Activated CD4-positive, alpha-beta T cell treated with anti-CD3 and anti-CD28 coated beads, Interleukin-2, amount 50 U/mL, for 1 hour (primary cell): ENCODE results near the gene NEXMIF.
"Not testable (repeated sequence)": the region's sequence is repeated elsewhere in the genome, so short reads cannot be mapped to it uniquely, and the experiment has no call there.

Experiments used
- DNase-seq: peaks from one replicate; pipeline ENCODE4 v3.0.0-alpha.2; 2020

The NEXMIF gene

GRCh38 chrX:74788545-74789086 lies 136.6 kb downstream of the NEXMIF start:
- no peak for DNase-seq

DNA sequence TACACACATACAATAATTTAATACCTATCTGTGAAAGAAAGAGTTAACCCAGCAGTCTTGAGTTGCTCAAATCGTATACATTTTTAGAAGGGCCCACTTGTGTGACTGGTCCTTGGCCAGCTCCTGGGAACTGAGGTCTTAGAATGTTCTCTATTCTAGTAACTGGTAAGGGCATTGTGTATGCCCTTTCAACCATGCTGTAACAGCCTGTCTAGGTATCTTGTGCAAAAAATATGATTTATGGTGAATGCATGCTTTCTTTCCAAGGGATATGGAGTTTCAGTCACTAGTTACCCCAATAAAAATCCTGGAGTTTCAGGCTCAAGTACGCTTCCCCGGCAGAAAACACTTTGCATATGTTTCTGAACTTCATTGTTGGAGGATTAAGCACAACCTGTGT lies 140.6 kb downstream of the NEXMIF start:
- no peak for DNase-seq

DNA sequence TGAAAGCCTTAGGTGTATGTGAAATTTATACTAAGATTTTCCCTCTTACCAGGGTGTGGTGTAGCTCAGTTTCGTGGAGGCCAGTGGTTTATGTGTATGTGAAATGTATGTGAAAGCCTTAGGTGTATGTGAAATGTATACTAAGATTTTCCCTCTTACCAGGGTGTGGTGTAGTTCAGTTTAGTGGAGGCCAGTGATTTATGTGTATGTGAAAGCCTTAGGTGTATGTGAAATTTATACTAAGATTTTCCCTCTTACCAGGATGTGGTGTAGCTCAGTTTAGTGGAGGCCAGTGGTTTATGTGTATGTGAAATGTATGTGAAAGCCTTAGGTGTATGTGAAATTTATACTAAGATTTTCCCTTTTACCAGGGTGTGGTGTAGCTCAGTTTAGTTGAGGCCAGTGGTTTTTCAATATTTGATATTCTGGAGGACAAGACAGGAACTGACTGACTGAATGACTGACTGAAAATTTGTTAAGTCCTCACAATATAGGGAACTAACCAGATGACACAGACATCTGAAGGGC lies 143.7 kb downstream of the NEXMIF start:
- no peak for DNase-seq

DNA sequence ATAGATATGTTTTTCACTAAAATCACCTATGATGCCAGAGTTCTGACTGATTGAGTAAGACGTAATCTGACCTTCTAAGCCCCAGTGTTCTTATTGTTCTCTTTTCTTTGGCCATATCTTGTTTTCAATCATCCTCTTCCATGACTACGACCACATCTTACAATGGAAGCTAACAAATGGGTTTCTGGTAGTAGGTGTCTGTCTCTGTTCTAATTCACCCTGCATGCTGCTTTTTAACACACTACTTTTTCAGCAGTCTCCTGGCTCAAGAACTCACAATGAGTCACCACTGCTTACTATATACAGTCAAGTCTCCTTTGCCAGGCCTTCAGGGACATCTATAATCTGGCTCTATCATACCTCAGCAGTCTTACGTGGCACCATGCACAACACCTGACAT lies 146.1 kb downstream of the NEXMIF start:
- DNase-seq, result no peak

- no peak for DNase-seq
These were observed 150.3 kb downstream of the NEXMIF start for GRCh38 chrX:74774988-74775387.

DNA sequence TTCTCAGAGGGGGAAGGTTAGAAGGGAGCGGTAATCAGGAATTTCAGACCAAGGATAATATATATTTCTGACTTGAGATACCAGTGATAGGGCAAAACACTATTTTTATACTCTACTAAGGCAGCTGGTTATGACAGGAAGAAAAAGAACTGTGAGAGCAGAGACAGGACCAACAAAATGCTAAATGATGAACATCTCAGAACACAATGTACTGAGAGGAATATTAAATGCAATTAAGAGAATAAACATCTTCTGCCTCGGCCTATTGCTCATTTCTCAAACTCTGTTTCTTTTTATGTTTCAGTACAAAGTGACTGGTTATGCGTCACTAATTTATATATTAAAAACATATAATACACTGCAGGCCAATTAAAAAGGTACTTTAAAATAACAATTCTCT lies 188.8 kb downstream of the NEXMIF start:
- DNase-seq, result no peak

- DNase-seq, result no peak
These were observed 220.0 kb downstream of the NEXMIF start for GRCh38 chrX:74705269-74705668.

DNA sequence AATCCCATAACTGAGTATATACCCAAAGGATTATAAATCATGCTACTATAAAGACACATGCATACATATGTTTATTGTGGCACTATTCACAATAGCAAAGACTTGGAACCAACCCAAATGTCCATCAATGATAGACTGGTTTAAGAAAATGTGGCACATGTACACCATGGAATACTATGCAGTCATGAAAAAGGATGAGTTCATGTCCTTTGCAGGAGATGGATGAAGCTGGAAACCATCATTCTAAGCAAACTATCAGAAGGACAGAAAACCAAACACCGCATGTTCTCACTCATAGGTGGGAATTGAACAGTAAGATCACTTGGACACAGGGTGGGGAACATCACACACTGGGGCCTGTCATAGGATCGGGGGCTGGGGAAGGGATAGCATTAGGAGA lies 223.9 kb downstream of the NEXMIF start:
- not testable (repeated sequence) for DNase-seq

- no peak for DNase-seq
These were observed 240.8 kb downstream of the NEXMIF start for GRCh38 chrX:74684466-74684865.
